HG02884 (cell line): ENCODE measurements around the gene DENND4A.
"Not testable (repeated sequence)": the region's sequence is repeated elsewhere in the genome, so short reads cannot be mapped to it uniquely, and the experiment has no call there.

Source experiments
- ATAC-seq: cut with Tn5 transposase; IDR thresholded peaks from one replicate; pipeline ENCODE4 v1.9.1; 2021; ENCODE audit warnings: mild to moderate bottlenecking, moderate library complexity; ENCODE audit not compliant: unreplicated experiment

DENND4A gene

DNA sequence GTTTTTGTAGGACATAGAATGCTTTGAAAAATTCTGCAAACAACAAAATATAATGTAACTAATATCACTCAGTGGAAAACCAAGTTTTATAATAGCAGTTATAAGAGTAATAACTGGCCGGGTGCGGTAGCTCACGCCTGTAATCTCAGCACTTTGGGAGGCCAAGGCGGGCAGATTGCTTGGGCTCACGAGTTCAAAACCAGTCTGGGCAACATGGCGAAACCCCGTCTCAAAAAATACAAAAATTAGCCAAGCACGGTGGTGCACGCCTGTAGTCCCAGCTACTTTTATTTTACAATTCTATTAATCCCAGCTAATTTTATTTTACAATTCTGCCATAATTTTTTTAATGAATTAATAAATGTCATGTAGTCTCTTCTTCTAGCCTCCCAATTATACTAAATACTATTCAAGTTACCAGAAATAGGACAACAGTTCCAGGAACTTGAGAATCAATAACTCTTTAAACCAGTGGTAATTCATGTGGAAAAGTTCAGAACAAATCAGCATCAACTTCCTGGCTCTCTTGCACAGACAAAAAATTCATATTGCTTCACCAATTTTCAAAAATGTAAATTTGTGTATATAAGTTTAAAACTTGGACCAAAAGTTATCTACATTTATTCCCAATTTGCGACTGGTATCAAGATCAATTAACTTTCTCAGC is 2.2 kb downstream of the DENND4A start:
- no peak for ATAC-seq

DNA sequence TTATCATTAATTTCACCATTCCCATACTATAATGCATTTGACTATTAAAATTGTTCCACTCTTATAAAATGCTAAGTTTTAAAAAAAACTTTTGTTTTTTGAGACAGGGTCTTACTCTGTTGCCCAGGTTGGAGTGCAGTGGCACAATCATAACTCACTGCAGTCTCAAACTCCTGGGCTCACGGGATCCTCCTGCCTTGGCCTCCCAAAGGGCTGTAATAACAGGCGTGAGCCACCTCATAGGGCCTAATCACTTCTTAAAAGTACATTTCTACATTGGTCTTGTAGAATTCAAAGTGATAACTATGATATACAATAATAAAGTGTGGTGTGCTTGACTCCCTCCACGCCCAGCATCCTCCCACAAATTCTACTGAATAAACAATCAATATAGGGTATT is 3.0 kb downstream of the DENND4A start:
- no peak for ATAC-seq

DNA sequence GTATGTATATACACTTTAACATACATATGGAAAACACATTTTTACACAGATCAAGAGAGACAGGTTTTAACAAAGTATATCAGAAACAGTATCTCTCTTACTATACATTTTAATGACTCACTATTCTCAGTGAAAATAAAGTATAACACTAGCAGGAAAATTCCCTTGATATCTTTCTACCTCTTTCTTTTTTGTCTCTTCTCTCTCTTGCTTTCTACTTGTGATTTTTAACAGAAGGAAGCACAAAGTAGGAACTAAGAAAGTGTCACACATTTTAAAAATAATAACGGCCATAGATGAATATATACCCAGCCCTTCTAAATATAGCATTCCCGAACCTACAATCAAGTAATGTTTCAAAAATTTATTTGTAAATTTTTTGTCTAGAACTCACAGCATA is 4.8 kb downstream of the DENND4A start:
- ATAC-seq = no peak

DNA sequence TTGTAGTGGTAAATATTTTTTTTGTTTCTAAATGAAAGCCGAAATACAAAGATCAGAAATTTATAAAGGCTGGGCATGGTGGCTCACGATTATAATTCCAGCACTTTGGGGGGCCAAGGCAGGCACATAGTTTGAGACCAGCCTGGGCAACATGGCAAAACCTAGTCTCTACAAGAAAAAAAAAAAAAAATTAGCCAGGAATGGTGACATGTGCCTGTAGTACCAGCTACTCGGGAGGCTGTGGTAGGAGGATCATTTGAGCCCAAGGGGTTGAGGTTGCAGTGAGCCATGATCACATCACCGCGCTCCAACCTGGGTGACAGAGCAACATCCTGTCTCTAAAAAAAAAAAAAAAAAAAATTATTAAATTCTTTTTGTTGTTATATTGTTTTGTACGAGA is 6.9 kb downstream of the DENND4A start:
- ATAC-seq = no peak

DNA sequence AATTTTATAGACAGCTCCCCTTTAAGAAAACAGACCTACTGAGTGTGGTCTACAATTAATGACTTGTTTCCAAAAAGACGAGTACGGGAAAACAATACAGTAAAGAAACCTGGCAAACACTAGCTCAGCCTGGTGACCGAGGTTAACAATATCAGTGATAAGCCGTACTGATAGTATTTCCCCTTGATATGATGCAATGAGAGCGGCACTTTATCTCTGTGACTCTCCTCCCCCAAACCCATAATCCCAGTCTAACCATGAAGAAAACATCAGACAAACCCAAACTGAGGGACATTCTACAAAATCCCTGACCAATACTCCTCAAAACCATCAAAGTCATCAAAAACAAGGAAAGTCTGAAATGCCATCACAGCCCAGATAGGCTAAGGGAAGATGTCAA is 8.2 kb downstream of the DENND4A start:
- ATAC-seq = no peak

DNA sequence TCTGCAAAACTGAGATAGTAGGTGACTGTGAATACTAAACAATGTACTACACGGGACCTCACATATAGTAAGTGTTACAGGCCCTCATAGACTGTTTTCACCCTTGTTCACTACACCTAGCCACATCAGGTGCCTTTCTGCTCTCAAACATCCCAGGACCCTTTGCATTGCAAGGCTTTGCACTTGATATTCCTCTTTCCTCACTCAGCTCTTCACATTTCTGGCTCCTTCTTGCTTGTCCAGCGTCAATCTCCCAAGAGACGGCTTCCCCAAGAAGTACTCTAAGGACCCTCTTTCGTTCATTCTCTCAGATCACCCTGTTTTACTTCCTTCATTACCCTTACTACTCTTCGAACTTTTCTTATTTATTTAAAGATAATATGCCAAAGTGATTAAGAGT is 10.0 kb downstream of the DENND4A start:
- ATAC-seq = no peak

DNA sequence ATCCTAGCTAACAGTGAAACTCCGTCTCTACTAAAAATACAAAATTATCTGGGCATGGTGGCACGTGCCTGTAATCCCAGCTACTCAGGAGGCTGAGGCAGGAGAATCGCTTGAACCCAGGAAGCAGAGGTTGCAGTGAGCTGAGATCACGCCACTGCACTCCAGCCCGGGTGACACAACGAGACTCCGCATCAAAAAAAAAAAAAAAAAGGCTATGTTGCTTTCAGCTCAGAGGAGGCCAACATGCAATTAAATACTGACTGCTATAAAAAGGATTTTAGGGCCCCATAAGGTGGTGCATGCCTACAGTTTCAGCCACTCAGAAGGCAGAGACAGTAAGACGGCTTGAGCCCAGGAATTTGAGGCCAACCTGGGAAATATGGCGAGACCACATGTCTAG is 13.4 kb downstream of the DENND4A start:
- not testable (repeated sequence) for ATAC-seq

DNA sequence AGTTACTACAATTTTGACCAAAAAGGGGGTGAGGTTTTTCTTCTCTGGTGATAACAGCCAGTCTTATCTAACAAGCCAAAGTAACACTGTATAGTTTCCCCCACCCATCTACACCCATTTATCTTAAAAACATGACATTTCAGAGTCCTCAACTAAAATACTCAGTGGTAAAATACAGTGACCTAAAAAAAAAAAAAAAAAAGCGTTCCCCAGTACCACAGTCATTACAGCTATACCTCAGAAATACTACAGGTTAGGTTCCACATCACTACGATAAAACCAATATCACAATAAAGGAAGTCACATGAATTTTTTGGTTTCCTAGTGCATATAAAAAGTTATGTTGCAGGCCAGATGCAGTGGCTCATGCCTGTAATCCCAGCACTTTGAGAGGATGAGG is 13.8 kb downstream of the DENND4A start:
- no peak for ATAC-seq

DNA sequence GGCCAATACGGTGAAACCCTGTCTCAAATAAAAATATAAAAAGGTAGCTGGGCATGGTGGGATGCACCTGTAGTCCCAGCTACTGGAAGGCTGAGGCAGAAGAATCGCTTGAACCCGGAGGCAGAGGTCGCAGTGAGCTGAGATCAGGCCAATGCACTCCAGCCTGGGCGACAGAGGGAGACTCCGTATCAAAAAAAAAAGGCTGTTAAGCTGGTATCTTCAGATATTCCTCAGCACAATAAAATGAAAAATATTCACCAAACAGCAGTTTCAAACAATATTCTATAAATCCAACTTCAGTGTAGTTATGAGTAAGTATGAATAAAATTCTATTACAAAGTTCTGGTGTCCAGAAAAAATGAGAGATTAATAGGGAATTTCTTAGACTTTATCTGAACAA is 14.2 kb downstream of the DENND4A start:
- ATAC-seq = no peak

DNA sequence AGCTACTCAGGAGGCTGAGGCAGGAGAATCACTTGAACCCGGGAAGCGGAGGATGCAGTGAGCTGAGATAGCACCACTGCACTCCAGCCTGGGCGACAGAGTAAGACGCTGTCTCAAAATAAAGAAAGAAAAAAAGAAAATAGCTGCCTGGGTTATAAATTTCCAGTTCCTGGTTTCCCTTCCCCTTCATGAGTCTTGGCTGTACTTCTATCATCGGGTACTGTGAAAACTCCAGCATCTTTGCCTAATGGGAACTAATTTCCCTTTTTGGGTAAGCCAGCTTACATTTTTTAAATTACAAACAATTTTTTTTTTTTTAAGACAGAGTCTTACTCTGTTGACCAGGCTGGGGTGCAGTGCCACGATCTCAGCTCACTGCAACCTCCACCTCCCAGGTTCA is 15.0 kb downstream of the DENND4A start:
- no peak for ATAC-seq

DNA sequence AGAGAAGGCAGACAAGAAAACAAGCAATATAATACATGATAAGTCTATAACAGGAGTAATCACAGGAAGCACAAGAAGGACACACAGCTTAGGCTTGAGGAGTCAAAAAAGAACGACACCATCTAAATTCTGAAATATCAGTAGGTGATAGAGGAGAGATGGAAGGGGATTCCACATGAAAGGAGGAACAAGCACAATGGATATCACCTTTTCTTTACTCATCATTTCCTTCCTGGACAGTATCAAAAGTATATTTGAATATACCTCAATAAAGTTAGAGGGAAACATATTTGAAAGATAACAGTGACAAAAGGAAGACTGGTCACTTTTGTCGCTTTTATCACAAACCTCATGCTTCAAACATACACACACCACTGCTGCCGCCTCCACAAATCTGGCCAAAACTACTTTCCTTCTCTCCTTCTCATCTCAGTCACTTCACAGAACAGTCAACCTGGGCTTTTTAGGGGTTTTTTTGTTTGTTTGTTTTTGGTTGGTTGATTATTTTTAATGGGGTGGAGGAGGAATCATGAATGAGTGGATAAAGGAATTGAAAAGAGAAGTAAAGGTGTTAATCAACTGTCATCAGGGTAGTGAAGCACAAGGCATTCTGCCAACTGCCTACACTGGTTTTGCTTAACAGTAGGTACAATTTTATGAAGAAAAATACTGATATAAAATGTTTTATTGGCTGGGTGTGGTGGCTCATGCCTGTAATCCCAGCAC is 18.5 kb downstream of the DENND4A start:
- no peak for ATAC-seq

DNA sequence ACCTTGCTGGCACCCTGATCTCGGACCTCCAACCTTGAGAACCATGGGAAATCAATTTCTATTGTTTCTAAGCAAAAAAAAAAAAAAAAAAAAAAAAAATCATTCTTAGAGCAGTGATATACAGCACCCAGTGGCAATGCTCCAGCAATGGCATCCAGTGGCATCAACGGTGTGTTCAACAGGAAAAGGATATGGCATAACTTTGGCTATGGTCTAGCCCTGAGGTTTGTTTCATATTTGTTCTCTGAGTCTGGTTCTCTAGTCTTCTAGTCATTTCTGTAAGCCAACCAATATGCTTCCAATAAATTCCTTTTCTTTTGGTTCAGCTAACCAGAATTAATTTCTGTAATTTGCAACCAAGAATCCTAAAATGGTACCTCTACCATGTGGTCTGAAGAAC is 19.2 kb downstream of the DENND4A start:
- no peak for ATAC-seq

DNA sequence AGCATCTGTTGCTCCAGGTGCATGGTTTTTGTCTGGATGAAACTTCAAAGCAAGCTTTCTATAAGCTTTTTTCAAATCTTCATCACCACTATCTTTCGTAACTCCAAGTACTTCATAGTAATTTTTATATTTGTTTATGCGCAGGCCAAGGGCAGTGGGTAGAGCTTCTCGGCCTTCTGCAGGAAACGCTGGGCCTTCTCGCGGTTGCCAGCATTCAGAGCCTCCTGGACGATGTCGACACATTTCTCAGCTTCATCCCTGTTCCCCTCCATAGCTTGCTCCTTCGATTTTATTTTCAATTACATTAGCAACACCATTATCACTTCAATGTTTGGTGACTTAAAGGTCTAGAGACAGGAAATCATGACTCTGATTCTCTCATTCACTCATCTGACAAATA is 20.2 kb downstream of the DENND4A start:
- ATAC-seq = no peak

DNA sequence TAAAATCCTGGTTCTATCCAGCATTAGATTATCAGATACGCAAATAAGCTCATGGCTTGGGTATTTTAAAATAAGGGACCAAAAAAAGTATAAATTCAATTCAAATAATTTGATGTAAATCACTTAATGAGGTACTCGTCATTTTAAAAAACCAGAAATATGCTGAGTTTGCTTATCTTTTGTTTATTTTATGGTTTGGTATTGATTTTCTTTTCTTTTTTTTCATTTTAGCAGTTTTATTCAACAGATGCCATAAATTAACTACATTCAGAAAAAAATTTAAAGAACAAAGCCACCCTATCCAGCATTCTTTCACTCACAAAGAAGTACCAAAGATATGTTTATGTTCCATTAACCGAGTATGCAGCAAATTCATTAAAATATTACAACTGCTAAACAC is 22.6 kb downstream of the DENND4A start:
- ATAC-seq = no peak

DNA sequence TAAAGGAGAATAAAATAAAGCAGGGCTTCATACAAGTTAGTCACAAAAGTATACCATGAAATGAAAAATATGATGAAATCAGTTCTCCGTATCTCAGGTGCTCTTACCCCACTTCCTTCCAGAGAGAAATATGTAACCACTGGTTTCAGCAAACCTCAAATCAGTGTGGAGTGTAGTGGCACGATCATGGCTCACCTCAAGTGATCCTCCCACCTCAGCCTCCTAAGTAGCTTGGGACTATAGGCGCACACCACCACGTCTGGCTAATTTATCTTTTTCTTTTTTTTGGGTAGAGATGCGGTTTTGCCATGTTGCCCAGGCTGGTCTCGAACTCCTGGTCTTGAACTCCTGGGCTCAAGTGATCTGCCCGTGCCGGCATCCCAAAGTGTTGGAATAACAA is 24.2 kb downstream of the DENND4A start:
- ATAC-seq = no peak

DNA sequence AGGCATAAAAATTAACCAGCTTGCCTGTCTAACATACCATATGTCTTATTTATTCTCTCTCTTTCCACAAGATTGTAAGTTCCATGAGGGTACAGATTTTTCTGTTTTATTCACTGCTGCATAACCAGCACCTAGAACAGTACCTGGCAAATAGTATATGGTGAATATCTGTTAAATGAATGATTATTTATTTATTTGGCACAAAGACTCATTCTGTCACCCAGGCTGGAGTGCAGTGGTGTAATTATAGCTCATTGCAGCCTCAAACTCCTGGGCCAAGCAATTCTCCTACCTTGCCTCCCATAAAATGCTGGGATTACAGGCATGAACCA is 24.9 kb downstream of the DENND4A start:
- no peak for ATAC-seq

DNA sequence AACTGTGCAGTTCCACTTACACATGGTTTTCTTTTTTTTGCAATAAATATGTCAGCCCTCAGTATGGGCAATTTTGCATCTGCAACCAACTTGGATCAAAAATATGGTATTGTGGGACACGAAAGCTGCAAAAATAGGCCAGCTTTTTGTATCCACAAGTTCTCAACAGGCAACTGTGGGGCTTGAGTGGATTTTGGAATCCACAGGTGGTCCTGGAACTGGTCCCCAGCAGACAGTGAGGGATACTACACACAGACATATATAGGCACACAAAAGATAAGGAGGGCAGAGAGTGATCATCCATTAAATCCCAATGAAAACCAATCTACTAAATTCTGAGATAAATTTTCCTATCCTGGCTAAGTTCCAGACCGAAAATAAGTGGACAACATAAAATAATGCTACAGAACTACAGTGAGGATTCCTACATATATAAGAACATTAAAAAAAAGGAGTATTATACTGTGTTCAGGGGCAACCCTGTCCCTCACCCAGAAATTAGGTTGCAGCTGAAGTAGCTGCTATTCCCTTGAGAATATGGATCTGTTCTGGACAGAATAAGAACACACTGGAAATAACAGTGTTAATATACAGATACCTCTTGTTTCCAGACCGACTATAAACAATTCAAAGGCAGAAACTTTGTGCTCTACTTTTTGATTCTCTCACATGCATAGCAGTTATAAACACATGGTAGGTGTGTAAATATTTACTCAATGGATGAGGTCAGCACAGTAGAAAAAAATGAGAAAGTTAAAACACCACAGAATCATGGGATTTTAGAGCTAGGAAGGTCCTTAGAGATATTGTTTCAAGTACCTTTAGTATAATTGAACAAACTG is 25.4 kb downstream of the DENND4A start:
- no peak for ATAC-seq

DNA sequence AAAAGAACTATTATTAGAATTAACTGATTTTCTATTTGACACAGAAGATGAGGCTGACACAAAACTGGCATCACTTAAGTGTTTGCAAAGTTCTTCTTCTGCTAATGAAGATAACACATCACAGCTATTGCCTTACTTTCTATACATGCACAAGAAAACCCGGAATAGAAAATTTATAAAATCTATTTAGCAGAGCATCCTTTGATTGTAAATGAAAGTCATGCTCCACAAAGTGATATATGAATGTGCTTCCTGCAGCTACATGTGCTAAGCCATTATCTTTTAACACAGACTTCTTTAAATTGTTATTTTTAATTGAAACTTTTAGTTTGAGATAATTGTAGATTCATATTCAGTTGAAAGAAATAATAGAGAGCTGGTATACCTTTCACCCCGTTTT is 27.0 kb downstream of the DENND4A start:
- no peak for ATAC-seq

DNA sequence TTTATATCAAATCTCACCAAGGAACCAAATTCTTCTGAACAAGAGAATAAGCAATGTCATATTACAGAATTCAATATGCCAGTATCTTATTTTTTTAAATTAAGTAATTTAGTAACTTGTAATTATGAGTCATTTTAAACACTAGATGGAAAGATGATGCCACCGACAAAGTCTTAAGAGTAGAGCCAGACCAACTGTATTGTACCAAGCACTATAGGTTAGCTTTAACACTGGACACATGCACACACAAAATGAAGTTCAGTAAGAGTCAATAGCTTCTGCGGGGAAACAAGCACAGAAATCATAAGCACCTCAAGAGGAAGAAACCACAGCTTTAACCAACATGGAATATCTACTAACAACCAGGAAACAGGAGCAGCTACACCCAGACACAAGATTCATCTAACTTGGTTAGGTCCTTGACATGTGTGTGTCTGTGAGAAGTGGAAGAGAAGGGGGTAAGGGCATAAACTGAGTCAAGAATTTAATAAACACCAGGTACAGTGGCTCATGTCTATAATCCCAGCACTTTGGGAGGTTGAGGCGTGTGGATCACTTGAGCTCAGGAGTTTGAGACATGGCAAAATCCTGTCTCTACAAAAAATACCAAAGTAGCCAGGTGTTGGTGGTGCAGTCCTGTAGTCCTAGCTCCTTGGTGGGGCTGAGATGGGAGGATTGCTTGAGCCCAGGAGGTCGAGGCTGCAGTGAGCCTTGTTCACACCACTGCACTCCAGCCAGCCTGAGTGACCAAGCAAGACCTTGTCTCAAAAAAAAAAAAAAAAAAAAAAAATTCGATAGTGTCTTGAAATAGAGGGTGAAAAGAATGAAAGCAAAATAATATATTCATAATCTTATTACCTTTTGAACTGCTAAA is 28.9 kb downstream of the DENND4A start:
- ATAC-seq = no peak

DNA sequence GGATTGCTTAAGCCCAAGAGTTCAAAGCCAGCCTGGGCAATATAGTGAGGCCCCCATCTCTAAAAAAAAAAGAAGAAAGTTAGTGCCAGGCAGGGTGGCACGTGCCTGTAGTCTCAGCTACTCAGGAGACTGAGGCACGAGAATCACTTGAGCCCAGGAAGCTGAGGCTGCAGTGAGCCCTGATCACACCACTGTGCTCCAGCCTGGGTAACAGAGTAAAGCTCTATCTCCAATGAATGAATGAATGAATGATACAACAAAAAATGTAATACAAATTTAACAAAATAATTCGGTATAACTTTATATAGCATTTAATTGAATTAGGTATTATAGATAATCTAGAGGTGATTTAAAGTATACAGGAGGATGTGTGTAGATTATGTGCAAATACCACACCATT is 29.7 kb downstream of the DENND4A start:
- no peak for ATAC-seq
